HepG2 (cell line): ENCODE results near the gene DLG4. TPM values are rescaled to one million over a fixed set of nuclear protein-coding genes. Genes with fewer than 3 reads are reported as not detected.

Experiments
- ESRRA ChIP-seq: sonication (generic); formaldehyde crosslinking; IDR thresholded peaks from 2 replicates; pipeline ENCODE4 v1.5.1; 2020; ENCODE audit warnings: mild to moderate bottlenecking, low read depth, missing genetic modification reagents
- KDM1A ChIP-seq: IDR thresholded peaks from 2 replicates; pipeline ENCODE4 v1.6.1; 2016; ENCODE audit warnings: missing compliant biosample characterization
- NFKBIZ ChIP-seq: IDR thresholded peaks from 2 replicates; pipeline ENCODE4 v1.6.1; 2018; ENCODE audit warnings: missing genetic modification reagents, missing compliant biosample characterization
- NR2F1 ChIP-seq, 2 experiments: fragments of 450-650 bp in 1 of 2; formaldehyde crosslinking in 1 of 2; IDR thresholded peaks; 2 replicates each; pipeline versions ENCODE4 v1.5.0 to v1.6.1; 2016 to 2020; ENCODE audit warnings: mild to moderate bottlenecking in 1 of 2, missing compliant biosample characterization in 1 of 2, missing genetic modification reagents in 1 of 2, moderate library complexity in 1 of 2
- PCBP1 ChIP-seq: fragments of 200-400 bp; formaldehyde crosslinking; IDR thresholded peaks from 2 replicates; pipeline ENCODE4 v1.6.1; 2017; ENCODE audit warnings: mild to moderate bottlenecking, low read depth, low read length, borderline replicate concordance
- POLR2A ChIP-seq, 2 experiments: IDR thresholded peaks; 2 replicates each; pipeline ENCODE4 v1.6.1; 2011; ENCODE audit warnings: low read depth in 2 of 2, low read length in 2 of 2, mild to moderate bottlenecking in 1 of 2, moderate library complexity in 1 of 2; ENCODE audit not compliant: insufficient read depth in 1 of 2
- RFX3 ChIP-seq: IDR thresholded peaks from 2 replicates; pipeline ENCODE4 v1.6.1; 2016; ENCODE audit warnings: missing biosample characterization, missing genetic modification reagents
- SIN3A ChIP-seq: IDR thresholded peaks from 2 replicates; pipeline ENCODE4 v1.6.1; 2011; ENCODE audit warnings: low read depth, mild to moderate bottlenecking, control low read depth, low read length, borderline replicate concordance
- SPEN ChIP-seq: sonication (generic); formaldehyde crosslinking; IDR thresholded peaks from 2 replicates; pipeline ENCODE4 v1.5.1; 2020; ENCODE audit warnings: low read depth, mild to moderate bottlenecking, missing genetic modification reagents
- XRCC5 ChIP-seq: fragments of 200-400 bp; formaldehyde crosslinking; optimal IDR thresholded peaks from 2 replicates; pipeline ENCODE3; 2017; ENCODE audit warnings: mild to moderate bottlenecking, low read length
- ZBTB42 ChIP-seq: sonication (generic); formaldehyde crosslinking; IDR thresholded peaks from 2 replicates; pipeline ENCODE4 v1.5.0; 2020; ENCODE audit warnings: mild to moderate bottlenecking, missing genetic modification reagents
- ZNF251 ChIP-seq: sonication (generic); formaldehyde crosslinking; IDR thresholded peaks from 2 replicates; pipeline ENCODE4 v1.9.0; 2021; ENCODE audit warnings: mild to moderate bottlenecking, missing genetic modification reagents
- ZNF329 ChIP-seq: sonication (generic); formaldehyde crosslinking; IDR thresholded peaks from 2 replicates; pipeline ENCODE4 v1.9.0; 2021; ENCODE audit warnings: low read depth, mild to moderate bottlenecking, missing genetic modification reagents
- ZNF598 ChIP-seq: sonication (generic); formaldehyde crosslinking; IDR thresholded peaks from 2 replicates; pipeline ENCODE4 v1.5.1; 2020; ENCODE audit warnings: mild to moderate bottlenecking, missing genetic modification reagents, borderline replicate concordance
- ZNF720 ChIP-seq: sonication (generic); formaldehyde crosslinking; IDR thresholded peaks from 2 replicates; pipeline ENCODE4 v1.4.0; 2020; ENCODE audit warnings: missing genetic modification reagents
- polyA plus RNA-seq, 8 experiments: library from polyadenylated mRNA; depleted of rRNA in 3 of 8; stranded (reverse) in 7 of 8; unstranded in 1 of 8; fragments of >200 nt; fragmentation: Illumina TruSeq in 4 of 8; extraction: Trizol in 4 of 8; gene quantifications; 2 replicates each; pipeline versions ENCODE4 v1.2.1 to v1.2.3, GENCODE V29; 2011 to 2016; ENCODE audit warnings: low read depth in 4 of 8, missing spikeins in 1 of 8, mixed read lengths in 1 of 8; ENCODE audit not compliant: insufficient read depth in 1 of 8
- total RNA-seq, 5 experiments: library from RNA; depleted of rRNA; stranded (reverse); fragments of >200 nt; fragmentation: Illumina TruSeq; extraction: Trizol; gene quantifications; 2 replicates each; pipeline ENCODE4 v1.2.3, GENCODE V29; 2016; ENCODE audit warnings: low read depth in 1 of 5
- TF ChIP-seq, protein P1 (sequence below): sonication (generic); formaldehyde crosslinking; conservative IDR thresholded peaks from 2 replicates; pipeline ENCODE4 v1.8.0; 2022; ENCODE audit warnings: mild to moderate bottlenecking, moderate library complexity, missing genetic modification reagents
- TF ChIP-seq, protein P2 (sequence below): sonication (generic); formaldehyde crosslinking; IDR thresholded peaks from 2 replicates; pipeline ENCODE4 v1.4.0; 2020; ENCODE audit warnings: missing genetic modification reagents
- TF ChIP-seq, protein P3 (sequence below): sonication (generic); formaldehyde crosslinking; IDR thresholded peaks from 2 replicates; pipeline ENCODE4 v1.4.0; 2020; ENCODE audit warnings: missing genetic modification reagents
- TF ChIP-seq, protein P4 (sequence below): sonication (generic); formaldehyde crosslinking; IDR thresholded peaks from 2 replicates; pipeline ENCODE4 v1.4.0; 2020; ENCODE audit warnings: missing genetic modification reagents, low read depth, mild to moderate bottlenecking, borderline replicate concordance
- TF ChIP-seq, protein P5 (sequence below): sonication (generic); formaldehyde crosslinking; IDR thresholded peaks from 2 replicates; pipeline ENCODE4 v1.4.0; 2020; ENCODE audit warnings: missing genetic modification reagents

The DLG4 gene
- total and polyA plus RNA-seq, 2 of the 13 experiments (the other 11 are each of a cell fraction or from before 2014, with no cell fraction given) = 0.71 to 4.3 TPM

DNA sequence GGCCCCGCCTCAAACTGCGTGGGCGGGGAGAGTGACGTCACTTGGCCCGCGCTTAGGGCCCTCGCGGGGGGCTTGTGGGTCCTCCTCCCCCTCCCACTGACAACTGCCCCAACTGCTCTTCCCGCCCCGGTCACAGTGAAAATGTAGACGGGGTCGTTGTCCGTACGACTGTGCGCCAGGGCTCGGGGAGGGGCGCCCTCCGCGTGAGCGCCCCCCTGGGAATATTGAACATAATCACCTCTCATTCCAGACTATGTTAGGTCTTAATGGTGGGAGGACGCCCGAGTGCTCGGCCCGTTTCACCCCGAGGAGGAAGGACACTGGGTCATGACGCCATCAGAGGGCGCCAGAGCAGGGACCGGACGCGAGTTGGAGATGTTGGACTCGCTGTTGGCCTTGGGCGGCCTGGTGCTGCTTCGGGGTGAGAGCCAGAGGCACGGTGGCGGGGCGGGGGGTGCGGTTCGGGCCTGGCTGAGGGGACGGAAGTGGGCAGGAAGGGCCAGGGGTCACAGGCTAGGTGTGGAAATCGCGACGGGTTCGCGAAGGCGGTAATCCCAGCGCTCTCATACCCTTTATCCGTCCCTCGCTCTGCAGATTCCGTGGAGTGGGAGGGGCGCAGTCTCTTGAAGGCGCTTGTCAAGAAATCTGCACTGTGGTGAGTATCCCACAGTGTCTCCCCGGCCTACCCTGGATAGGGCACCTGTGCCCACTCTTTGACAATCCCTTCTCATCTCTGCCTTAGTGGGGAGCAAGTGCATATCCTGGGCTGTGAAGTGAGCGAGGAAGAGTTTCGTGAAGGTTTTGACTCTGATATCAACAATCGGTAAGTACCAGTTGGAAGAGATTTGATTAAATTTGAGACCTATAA is 32.8 kb upstream of the DLG4 start, which contains the start of gene ELP5 (continued):
- TF ChIP-seq, protein P1, sequence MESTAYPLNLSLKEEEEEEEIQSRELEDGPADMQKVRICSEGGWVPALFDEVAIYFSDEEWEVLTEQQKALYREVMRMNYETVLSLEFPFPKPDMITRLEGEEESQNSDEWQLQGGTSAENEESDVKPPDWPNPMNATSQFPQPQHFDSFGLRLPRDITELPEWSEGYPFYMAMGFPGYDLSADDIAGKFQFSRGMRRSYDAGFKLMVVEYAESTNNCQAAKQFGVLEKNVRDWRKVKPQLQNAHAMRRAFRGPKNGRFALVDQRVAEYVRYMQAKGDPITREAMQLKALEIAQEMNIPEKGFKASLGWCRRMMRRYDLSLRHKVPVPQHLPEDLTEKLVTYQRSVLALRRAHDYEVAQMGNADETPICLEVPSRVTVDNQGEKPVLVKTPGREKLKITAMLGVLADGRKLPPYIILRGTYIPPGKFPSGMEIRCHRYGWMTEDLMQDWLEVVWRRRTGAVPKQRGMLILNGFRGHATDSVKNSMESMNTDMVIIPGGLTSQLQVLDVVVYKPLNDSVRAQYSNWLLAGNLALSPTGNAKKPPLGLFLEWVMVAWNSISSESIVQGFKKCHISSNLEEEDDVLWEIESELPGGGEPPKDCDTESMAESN (CRISPR knock-in tag) = peak; percentile 75
- TF ChIP-seq ESRRA (CRISPR knock-in tag) = peak; percentile 88
- TF ChIP-seq SPEN (CRISPR knock-in tag) = peak; percentile 91
- TF ChIP-seq, protein P2, sequence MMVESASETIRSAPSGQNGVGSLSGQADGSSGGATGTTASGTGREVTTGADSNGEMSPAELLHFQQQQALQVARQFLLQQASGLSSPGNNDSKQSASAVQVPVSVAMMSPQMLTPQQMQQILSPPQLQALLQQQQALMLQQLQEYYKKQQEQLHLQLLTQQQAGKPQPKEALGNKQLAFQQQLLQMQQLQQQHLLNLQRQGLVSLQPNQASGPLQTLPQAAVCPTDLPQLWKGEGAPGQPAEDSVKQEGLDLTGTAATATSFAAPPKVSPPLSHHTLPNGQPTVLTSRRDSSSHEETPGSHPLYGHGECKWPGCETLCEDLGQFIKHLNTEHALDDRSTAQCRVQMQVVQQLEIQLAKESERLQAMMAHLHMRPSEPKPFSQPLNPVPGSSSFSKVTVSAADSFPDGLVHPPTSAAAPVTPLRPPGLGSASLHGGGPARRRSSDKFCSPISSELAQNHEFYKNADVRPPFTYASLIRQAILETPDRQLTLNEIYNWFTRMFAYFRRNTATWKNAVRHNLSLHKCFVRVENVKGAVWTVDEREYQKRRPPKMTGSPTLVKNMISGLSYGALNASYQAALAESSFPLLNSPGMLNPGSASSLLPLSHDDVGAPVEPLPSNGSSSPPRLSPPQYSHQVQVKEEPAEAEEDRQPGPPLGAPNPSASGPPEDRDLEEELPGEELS (CRISPR knock-in tag) = peak; percentile 57; the same call in 1 of the 2 replicates
- 0 out of 2 replicates have a peak, but pooled peaks have one; percentile 81 for TF ChIP-seq ZBTB42 (CRISPR knock-in tag)
- peak; percentile 92 for TF ChIP-seq SIN3A
- no peak for TF ChIP-seq ZNF251
- TF ChIP-seq, protein P3, sequence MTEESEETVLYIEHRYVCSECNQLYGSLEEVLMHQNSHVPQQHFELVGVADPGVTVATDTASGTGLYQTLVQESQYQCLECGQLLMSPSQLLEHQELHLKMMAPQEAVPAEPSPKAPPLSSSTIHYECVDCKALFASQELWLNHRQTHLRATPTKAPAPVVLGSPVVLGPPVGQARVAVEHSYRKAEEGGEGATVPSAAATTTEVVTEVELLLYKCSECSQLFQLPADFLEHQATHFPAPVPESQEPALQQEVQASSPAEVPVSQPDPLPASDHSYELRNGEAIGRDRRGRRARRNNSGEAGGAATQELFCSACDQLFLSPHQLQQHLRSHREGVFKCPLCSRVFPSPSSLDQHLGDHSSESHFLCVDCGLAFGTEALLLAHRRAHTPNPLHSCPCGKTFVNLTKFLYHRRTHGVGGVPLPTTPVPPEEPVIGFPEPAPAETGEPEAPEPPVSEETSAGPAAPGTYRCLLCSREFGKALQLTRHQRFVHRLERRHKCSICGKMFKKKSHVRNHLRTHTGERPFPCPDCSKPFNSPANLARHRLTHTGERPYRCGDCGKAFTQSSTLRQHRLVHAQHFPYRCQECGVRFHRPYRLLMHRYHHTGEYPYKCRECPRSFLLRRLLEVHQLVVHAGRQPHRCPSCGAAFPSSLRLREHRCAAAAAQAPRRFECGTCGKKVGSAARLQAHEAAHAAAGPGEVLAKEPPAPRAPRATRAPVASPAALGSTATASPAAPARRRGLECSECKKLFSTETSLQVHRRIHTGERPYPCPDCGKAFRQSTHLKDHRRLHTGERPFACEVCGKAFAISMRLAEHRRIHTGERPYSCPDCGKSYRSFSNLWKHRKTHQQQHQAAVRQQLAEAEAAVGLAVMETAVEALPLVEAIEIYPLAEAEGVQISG (CRISPR knock-in tag) = peak; percentile 87
- peak; percentile 44 to 86 for TF ChIP-seq POLR2A (IDR thresholded peaks at IDR 0.05; ENCODE audit: insufficient read depth in 1 of 2, low read depth in 2 of 2, low read length in 2 of 2)
- 0 out of 2 replicates have a peak, but pooled peaks have one; percentile 19 for TF ChIP-seq KDM1A (CRISPR knock-in tag)
- TF ChIP-seq ZNF720 (CRISPR knock-in tag) = no peak
- TF ChIP-seq RFX3 (CRISPR knock-in tag) = no peak
- 0 out of 4 replicates have a peak, but pooled peaks have one; percentile 38 to 54 for TF ChIP-seq NR2F1 (CRISPR knock-in tag; IDR thresholded peaks at IDR 0.05)
- TF ChIP-seq ZNF329 (CRISPR knock-in tag) = peak; percentile 24; the same call in 1 of the 2 replicates
- TF ChIP-seq ZNF598 (CRISPR knock-in tag) = no peak
- TF ChIP-seq, protein P4, sequence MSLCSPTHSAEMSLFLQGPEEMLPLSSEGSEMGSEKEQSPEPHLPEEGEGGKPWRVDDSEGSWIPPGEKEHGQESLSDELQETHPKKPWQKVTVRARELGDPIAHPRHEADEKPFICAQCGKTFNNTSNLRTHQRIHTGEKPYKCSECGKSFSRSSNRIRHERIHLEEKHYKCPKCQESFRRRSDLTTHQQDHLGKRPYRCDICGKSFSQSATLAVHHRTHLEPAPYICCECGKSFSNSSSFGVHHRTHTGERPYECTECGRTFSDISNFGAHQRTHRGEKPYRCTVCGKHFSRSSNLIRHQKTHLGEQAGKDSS (CRISPR knock-in tag) = peak; percentile 96; the same call in 1 of the 2 replicates
- TF ChIP-seq PCBP1 = peak; percentile 80; the same call in 1 of the 2 replicates
- TF ChIP-seq, protein P5, sequence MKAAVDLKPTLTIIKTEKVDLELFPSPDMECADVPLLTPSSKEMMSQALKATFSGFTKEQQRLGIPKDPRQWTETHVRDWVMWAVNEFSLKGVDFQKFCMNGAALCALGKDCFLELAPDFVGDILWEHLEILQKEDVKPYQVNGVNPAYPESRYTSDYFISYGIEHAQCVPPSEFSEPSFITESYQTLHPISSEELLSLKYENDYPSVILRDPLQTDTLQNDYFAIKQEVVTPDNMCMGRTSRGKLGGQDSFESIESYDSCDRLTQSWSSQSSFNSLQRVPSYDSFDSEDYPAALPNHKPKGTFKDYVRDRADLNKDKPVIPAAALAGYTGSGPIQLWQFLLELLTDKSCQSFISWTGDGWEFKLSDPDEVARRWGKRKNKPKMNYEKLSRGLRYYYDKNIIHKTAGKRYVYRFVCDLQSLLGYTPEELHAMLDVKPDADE (CRISPR knock-in tag) = no peak
- TF ChIP-seq NFKBIZ = peak; percentile 58; the same call in 1 of the 2 replicates
- TF ChIP-seq XRCC5 = peak; percentile 33
